Thyroid gland (tissue), 4 donors: Measurements from ENCODE around the gene WDR90.

Experiments
- CTCF ChIP-seq, 6 experiments: fragments of 200-600 bp in 3 of 6; fragments of 450-650 bp in 3 of 6; sonication (generic) in 3 of 6; IDR thresholded peaks; one replicate each; pipeline ENCODE4 v1.5.1; 2016 to 2019; ENCODE audit warnings: antibody characterized with exemption in 6 of 6, mild to moderate bottlenecking in 2 of 6, inconsistent platforms in 1 of 6, moderate library complexity in 1 of 6
- POLR2A ChIP-seq, 2 donors: fragments of 450-650 bp; IDR thresholded peaks; one replicate each; pipeline ENCODE4 v1.6.1; 2017; ENCODE audit warnings: antibody characterized with exemption in 2 of 2, mild to moderate bottlenecking in 2 of 2, moderate library complexity in 1 of 2

DNA sequence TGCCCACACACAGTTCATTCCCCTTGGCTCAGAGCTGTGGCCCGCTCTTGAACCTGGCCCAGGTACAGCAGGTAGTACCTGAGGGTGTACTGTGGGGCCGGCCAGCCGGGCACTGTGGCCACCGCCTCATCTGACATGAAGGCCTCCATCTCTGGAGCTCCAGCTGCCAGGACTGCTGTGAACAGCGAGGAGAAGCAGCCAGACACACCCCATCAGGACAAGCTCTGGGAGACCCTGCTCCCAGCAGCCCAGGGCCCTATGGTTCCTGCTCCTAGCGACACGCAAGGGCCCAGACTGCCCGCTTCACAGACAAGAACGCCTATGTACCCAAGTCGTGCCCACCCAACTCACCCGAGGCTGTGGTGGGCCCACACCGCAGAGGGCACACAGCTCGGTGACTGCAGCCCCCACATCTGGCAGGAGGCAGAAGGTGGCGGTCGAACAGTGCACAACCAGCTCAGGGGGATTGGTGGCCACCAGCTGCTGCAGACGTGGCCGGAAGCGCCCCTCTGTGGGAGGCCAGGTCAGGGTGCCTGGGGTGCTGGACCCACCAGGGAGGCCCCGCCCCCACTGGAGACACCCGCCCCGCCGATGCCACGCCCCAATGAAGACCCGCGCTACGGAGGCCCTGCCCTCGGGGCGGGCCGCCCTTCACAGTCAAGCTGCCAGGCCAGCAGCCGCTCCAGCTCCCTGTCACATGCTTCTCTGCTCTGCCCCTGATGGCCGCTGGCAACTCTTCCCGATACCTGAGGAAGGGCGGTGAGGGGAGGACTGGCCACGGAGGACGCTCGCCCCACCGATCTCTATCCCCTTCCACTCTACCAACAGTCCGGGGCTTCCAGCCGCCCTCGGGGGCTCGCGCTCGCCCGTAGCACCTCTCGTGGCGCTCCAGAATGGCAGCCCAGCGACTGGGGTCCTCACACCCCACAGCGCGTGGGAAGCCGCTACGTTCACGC lies 30.0 kb downstream of the WDR90 start:
- no peak for TF ChIP-seq CTCF (IDR thresholded peaks at IDR 0.05)
- peak in 1 of 2 donors; percentile 18 for TF ChIP-seq POLR2A (IDR thresholded peaks at IDR 0.05)
